HG03175 (cell line): ENCODE results near the gene SRGAP2.
"Not testable (repeated sequence)": the region's sequence is repeated elsewhere in the genome, so short reads cannot be mapped to it uniquely, and the experiment has no call there.

Source experiments
- ATAC-seq: cut with Tn5 transposase; IDR thresholded peaks from one replicate; pipeline ENCODE4 v1.9.1; 2021; ENCODE audit warnings: mild to moderate bottlenecking, moderate library complexity; ENCODE audit not compliant: unreplicated experiment

SRGAP2 gene

DNA sequence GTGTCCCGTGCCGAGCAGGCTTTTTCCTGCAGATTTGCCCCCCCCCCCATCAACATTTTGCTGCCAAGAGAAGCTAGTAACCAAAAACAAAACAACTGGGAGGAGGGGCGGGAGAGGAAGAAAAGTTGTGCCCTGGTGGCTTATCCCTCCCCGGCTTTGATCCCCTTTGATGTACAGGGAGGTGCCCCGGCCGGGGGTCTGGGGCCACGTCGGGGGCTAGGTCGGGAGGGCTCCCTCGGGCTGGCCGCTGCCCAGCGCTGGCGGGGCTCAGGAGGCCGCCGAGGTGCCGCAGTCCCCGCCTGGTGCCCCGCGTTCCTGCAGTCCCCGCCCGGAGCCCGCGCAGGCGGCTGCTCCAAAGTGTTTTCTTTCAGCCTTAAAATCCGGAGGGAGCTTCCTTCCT is 1.5 kb downstream of the SRGAP2 start:
- ATAC-seq, result not testable (repeated sequence)

DNA sequence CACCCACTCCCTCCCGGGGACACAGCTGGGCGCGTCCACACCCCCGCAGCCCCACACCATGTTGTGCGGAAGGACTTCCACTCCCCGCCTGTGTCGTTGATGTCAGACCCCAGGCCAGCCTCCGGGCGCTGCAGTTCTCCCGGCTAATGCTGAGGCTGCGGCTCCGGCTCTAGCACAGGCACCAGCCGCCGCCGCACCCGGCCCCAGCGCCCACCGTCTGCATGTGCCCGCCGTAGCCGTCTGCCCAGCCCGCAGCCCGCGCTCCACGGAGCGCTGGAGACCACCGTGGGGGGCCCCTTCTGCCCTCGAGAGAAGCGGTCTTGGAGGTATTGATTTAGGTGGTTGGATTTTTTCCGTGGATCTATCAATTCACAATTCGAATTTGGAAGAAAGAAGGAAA is 2.2 kb downstream of the SRGAP2 start:
- not testable (repeated sequence) for ATAC-seq

DNA sequence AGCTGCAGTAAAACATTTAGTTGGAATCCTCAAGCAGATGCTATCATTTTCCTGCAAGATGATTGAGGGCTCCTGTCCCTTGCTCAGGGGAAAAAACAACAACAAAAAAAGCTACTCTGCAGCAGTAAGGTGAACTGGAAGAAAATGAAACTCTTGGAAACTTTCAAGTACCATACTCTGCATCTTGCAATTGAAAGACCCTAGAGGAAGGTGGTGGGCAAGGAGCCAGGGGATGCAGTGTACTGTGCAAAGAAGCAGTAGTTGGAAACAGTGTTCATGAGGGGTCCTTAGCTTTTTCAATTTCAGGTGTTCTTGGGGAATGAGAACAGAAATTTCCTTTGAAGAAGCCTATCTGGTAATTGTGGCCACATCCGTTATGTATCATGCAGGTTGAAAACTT is 7.5 kb downstream of the SRGAP2 start:
- ATAC-seq, result not testable (repeated sequence)

DNA sequence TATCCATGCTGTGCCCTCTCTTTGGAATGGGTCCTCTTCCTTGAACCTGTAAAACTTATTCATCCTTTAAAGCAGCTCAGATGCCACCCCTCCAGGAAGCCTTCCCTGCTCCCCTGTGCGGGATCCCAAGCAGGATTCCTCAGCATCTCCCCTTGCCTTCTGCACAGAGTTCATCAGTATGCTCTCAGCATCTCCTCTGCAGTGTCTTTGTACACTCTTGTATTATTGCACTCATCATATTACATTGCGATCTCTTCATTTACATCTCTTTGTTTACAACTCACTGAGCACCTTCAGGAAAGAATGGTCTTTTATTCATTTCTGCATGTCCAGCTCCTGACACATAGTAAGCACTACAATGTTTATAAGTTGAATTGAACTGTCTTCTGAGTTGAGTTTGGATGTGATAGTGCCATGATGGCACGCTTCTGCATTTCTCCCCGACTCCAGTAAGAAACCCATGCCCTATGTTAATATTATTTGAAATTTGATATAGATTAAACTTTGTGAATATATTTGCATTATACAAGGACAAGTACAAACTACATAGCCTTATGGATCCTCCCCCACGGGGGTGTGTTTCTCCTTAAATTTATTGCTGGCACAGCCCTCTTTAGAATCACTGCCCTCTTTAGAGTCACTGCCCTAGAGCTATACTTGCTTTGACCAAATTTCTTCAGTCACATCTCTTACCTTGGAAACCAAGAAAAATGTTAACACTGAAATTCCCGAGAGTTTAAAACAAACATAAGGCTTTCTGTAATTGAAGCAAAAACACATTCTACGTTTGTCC is 12.5 kb downstream of the SRGAP2 start:
- ATAC-seq, result not testable (repeated sequence)

DNA sequence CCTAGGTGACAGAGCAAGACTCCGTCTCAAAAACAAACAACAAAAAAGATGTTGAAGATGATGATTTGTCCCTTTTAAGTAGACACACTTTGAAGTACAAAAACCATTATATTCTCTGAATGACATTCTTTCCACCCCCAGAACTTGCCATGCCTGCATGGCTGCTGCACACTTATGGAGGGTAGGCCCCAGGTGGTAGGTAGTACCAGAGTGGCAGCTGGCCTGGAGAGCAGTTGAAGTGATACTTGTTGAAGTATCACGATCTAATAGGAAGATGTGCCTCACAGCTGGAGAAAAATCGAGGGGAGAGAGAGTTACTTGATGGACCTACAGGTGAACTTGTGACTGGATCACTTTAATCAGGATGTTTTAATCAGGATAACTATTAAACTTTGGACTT is 14.9 kb downstream of the SRGAP2 start:
- not testable (repeated sequence) for ATAC-seq

DNA sequence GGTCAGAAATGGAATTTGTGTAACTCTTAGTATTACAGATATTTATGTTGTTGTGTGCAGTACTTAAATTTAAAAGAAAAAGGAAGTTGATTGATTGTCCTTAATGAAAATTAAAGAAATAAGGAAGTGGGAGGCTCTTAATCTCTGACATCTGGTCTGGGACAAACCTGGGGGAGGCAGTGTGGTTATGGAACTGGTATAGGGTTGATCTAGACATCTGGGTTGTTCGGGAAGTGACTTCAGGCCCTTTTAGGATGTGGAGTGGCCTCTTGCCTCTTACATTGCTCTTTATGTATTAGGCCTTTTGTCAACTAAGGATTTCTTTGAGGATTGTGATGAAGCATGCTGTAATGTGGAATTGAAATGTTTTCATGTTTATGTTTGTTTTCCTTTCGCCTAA is 15.4 kb downstream of the SRGAP2 start:
- not testable (repeated sequence) for ATAC-seq

DNA sequence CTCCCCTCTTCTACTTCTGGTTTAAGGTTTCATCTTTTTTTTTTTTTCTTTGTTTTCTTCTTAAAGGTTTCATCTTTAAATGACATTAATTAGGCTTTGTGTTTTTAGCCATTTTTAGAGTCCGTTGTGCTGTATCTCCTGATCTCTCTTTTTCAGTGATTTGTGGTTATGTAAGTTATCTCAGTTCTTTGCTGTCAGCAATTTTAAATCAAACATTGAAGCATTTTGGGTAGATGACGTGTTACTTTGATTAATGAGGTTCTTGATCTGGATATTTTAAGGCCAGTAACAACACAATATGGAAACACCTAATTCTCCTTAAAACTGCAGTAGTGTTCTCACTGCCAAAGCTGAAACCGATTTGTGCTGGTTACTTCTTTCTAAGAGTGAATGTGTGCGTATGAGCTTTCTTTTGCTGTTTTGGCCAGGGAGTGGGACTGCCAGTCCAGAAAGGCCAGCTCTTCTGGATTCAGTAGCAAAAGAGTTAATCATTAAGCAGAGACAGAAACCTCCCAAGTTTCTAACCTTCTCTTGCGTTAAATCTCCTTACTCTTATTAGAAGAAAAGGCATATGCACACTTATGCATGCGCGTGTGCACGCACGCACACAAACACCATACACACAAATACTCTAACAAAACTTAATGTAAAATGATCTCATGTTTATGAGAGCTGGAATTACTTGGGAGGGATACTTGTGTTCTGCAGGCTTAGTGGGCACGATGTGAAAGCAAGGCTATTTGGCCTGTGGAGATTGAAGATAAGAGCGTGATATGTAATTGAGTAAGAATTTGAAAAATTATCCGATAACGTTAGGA is 16.4 kb downstream of the SRGAP2 start:
- not testable (repeated sequence) for ATAC-seq

DNA sequence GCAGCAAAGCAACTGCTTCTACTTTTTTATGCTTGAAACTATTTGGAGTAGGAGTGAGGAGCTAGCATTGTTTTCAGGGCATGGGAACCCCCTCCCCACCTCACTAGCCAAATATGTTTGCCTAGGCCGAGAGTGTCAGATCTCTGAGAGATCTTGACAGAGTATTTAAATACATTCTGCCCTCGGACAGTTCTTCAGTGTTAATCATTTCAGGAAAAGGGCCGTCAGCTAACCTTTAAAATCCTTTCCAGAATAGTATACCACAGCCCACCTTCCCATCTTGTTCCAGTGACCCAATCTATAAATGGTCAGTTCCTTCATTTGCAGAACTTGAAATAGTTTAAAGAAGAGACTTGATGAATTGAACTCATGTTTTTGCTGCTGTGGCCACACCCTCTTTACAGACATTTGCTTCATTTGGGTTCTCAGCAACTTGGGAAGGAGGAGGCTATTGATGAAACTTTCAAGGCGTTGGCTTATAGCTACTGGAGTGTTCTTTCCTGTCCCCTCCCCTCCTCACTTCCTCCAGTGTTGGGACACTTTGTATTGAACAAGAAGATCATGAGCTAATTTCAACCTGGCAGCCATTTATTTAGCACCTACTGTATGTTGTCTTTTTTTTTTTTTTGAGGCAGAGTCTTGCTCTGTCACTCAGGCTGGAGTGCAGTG is 17.1 kb downstream of the SRGAP2 start:
- not testable (repeated sequence) for ATAC-seq

DNA sequence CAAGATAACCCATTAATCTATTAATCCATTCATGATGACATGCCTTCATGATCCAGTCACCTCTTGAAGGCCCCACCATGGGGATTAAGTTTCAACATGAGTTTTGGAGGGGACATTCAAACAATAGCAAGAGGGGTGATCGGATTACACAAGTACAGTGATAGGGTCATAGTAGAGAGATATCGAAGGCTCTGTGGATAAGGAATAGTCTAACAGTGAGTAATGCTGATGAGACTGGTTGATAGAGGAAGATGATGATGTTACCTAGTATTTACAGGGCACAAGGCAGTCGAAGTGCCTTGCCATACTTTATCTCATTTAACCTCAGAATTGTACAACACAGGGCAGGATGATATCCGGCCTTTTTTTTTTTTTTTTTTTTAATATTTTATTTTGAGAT is 18.2 kb downstream of the SRGAP2 start:
- not testable (repeated sequence) for ATAC-seq

DNA sequence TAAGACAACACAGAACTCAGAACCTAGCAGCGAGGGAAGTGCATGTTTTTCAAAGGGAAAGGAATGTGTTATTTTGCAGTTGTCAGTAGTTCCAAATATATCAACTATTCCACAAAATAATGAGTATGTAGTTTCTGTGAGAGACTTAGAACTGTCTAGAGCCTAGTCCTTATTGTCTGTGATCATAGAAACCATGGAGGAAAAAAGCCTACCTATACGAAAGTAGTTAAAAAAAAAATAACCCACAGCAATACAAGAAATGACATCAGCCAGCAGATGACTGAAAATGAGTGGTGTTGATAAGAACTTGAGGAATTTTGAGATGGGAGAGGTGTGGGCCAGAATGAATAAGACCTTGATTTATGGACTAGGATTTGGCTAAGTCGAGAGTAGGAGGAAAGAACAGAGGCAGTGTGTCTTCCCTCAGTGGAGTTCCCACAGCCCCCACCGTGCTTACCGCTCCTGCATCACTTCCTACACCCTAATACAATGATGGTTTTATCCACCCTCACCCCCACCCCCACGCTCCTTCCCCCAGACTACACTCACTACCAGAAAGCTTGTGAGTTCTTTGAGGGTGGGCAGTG is 20.9 kb downstream of the SRGAP2 start:
- not testable (repeated sequence) for ATAC-seq

DNA sequence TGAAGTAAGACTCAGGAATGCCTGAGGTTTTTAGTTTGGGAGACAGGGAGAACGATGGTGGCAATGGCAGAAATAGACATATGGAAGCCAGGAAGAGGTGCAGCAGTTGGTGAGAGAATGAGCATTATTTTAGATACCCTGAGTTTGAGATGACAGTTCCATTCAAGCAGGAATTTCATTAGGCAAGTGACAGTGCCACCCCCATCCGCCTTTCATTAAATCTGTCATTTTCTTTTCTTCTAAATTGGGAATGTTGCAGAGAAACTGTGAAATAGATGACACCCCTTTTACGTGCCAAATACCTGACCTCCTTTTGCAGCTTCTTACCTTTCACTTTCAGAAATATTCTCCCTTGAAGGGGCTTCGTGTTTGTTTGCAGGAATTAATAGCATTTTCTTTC is 22.0 kb downstream of the SRGAP2 start:
- not testable (repeated sequence) for ATAC-seq

DNA sequence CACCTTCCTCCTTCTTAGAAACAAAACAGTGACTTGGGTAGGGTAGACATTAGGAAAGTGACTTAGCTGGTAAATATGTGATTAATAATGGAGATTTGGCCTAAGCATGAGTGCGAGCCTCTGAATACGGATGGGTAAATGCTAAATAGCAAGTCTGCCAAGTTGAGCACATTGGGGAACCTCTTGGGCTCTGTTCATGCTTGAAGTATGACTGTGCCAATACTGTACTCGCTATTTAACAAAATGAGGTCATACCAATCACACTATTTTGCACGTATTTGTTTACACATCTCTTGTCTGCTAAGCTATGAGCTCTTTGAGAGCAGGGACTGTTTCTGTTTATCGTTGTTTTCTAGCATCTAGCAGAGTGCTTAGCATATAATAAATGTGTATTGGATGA is 23.5 kb downstream of the SRGAP2 start:
- not testable (repeated sequence) for ATAC-seq

DNA sequence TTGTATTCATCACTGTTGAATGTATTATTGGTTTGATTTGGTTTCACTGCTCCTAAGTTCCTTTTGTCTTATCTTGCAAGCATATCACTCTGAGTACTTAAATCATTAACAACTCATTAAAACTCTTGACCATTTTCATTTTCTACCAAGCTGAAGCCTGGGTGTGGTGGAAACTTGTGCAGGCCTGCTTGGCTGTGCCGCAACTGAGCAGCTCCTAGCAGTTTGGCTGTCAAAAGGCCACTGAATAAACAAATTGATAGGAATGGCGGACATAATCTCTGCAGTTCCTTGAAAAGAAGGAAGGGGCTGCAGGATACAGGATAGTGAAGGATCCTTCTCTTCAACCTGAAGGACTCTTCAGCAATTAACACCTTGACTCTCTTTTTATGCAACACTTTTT is 25.9 kb downstream of the SRGAP2 start:
- not testable (repeated sequence) for ATAC-seq

DNA sequence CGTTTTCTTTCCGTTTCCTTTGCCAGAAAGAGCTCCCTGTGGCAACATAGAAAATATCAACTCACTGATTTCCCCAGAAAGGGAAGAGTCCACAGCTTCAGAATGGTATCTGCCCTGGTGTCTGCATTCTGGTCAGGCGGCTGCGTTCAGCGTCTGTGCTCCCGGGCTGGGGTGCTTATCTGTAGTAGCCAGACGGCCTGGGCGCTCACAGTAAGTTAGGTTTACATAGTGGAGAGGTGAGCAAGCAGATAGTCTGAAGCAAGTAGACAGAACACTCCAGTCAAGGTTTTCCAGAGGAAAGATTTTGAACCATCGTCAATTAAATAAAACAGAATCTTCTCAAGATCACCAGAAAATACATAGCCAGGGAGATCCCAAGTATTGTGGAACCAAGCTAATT is 28.6 kb downstream of the SRGAP2 start:
- not testable (repeated sequence) for ATAC-seq

DNA sequence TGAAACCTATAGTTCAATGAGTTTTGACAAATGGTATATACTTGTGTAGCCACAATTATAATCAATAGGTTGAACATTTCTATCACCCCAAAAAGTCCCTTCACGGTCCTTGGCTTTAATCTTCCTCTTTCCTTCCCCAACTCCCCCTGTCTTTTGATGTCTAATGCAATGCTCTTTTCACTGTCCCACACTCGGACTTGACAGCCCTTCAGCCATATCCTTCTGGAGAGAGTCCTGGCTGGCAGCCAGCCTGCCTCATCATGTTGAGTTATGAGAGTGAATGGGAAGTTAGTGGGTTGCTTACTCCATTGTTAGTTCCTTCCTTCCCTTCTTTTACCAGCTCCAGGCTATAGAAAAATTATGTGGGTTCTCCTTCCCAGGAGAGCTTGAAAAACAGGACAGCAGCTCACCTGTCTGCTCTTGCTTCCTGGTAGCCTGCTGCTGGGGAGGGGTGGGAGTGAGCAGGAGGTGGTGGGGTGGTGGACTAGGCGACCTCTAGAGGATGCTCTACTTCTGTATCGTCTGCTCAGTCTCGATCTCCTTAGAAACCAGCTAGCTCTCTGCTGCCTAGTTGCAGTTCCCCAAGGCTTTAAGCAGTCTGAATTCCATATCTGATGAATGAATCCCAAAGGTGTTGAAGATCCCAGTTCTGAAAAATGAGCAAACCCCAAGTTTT is 29.8 kb downstream of the SRGAP2 start:
- ATAC-seq, result peak; percentile 56

DNA sequence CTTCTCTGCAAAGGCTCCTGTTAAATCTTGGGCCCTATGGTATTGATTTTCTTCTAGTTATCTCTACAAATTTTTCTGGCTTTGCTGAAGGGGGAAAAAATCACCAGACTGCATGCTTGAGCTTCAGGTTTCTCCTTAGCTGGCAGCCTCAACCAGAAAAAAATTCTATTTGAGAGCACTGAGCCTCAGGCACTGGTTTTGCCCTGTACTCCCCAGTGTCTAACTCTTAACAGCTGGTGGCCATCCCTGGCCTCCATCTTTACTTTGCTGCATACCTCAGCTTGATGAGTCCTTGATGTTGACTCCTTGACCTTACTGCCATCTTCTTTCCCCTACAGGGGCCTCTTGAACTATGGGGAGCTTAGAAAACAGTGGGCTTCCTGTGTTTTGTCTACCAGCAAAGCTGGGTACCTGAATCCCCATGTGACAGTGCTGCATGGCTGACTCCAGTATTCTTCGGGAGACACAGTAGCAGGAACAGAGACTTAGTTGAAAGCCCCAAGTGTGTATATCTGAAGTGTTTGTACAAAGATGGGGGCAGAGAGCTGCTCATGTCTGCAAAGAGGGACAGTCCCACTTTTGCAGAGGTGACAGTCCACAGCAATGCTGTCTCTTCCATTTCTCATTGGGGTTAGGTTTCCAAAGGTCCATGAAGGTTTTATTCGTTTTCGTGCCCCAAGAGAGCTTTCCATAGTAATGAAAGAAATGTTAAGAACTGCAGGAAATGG is 31.0 kb downstream of the SRGAP2 start:
- not testable (repeated sequence) for ATAC-seq

DNA sequence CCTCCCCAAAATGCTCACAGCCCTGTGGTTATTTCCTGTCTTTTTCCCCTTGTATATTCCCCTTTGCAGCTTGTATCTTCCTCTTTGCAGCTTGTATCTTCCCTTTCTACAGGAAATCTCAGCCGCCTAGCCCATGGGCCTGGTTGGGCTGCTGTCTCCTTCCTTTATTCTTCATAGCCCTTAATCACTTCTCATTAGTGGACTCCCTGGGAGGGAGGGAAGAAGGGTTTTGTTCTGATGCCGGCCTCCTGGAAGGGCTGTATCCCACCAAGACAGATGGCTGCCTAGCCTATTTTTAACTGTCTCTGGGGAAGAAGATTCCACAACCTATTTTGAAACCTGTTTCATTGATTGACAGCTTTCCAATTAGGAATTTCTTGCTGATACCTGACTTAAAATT is 31.8 kb downstream of the SRGAP2 start:
- ATAC-seq, result not testable (repeated sequence)

DNA sequence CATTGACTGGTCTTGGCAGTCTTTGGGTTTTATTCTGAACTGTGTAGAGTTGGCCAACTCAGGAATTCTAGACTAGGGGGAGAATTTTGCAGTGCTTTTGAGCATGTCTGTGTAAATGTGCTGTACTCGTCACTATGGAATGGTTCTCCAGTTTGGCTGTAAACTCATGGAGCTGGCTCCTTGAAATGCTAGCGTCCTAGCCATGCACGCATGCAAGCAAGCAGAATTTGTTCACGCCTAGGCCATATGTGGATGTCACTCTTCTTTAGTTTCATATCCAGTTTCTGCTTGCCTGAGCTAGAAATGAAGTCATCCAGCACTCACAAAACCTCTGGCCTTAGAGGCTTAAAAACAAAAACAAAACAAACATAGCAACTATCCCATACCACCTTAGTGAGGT is 36.9 kb downstream of the SRGAP2 start:
- ATAC-seq, result peak; percentile 63

DNA sequence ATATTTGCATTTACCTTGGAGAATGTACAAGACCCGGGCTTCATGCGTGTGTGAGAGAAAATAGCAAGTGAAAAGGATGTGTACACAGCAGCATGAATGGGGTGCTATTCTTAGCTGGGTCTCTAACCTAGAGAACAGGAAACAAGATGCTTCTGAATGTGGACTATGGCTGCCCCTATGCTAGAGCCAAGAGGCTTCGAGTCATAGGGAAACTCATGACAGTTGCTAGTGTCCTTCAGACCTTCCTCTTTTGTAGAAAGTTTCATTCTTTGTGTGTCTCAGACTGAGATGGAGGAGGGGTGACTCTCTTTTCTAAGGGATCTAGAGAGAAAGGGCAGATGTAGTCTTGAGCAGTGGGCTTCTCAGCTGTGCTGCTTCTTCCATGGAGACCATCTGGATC is 40.0 kb downstream of the SRGAP2 start:
- ATAC-seq, result peak; percentile 97

DNA sequence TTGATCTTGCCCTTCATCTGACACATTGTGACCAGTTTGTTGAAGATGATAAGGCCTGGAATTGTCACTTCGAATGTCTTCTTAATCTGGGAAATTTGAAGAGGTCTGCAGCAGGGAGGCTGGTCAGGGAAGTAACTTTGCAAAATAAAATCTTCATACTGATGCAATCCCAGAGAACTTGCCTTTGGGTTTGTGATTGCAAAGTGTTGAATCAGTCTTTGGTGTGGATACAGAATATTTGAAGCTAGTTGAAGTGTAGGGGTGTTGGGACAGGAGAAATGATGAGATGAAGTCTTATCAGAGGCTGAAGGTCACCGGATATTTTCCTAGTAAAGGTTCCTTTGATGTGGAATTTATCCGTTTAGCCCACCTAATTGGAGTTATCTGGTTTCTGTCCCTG is 42.1 kb downstream of the SRGAP2 start:
- not testable (repeated sequence) for ATAC-seq
